Natural killer cell (primary cell): ENCODE results near the gene ALOXE3. TPM values are rescaled to one million over a fixed set of nuclear protein-coding genes. Genes with fewer than 3 reads are reported as not detected.

ENCODE experiments used
- ATAC-seq, 3 donors: fragments of 150-1000 bp in 2 of 3; fragments of 200-7000 bp in 1 of 3; cut with Tn5 transposase; 1 replicate in 1 of 3; 2 replicates in 2 of 3; pipeline ENCODE4 v1.10.0; 2021; ENCODE audit warnings: mild to moderate bottlenecking in 2 of 3, moderate library complexity in 2 of 3
- DNase-seq, 2 donors: peaks; one replicate each; pipeline versions ENCODE4 v3.0.0 to v3.0.0-alpha.2; 2013 to 2021; ENCODE audit warnings: mixed read lengths in 1 of 2
- H3K27ac ChIP-seq: one replicate; pipeline ENCODE4 v1.5.1; 2013; ENCODE audit warnings: mild to moderate bottlenecking, low read length
- H3K27me3 ChIP-seq: one replicate; pipeline ENCODE4 v1.6.1; 2013; ENCODE audit warnings: low read length; ENCODE audit not compliant: control insufficient read depth, insufficient read depth
- H3K36me3 ChIP-seq: one replicate; pipeline ENCODE4 v1.6.1; 2013; ENCODE audit warnings: low read length; ENCODE audit not compliant: control insufficient read depth, insufficient read depth
- H3K4me1 ChIP-seq: one replicate; pipeline ENCODE4 v1.6.1; 2013; ENCODE audit warnings: low read length; ENCODE audit not compliant: control insufficient read depth, insufficient read depth
- H3K4me3 ChIP-seq: one replicate; pipeline ENCODE4 v1.5.1; 2013; ENCODE audit warnings: low read length
- H3K9me3 ChIP-seq: one replicate; pipeline ENCODE4 v1.6.1; 2013; ENCODE audit warnings: low read length; ENCODE audit not compliant: control insufficient read depth, insufficient read depth
- H3K27ac Mint-ChIP-seq, 2 donors: one replicate each; pipeline ENCODE4 v1.8.0; 2022; ENCODE audit warnings: mild to moderate bottlenecking in 2 of 2, mixed read lengths in 2 of 2, moderate library complexity in 1 of 2
- H3K27me3 Mint-ChIP-seq, 2 donors: one replicate each; pipeline ENCODE4 v1.8.0; 2022; ENCODE audit warnings: low read depth in 2 of 2, mixed read lengths in 2 of 2
- H3K36me3 Mint-ChIP-seq: one replicate; pipeline ENCODE4 v1.8.0; 2022; ENCODE audit warnings: mixed read lengths
- H3K4me1 Mint-ChIP-seq, 2 donors: one replicate each; pipeline ENCODE4 v1.8.0; 2022; ENCODE audit warnings: mixed read lengths in 2 of 2
- H3K4me3 Mint-ChIP-seq: one replicate; pipeline ENCODE4 v1.8.0; 2022; ENCODE audit warnings: mild to moderate bottlenecking, moderate library complexity, mixed read lengths
- H3K9me3 Mint-ChIP-seq, 2 donors: one replicate each; pipeline ENCODE4 v1.8.0; 2022; ENCODE audit warnings: mixed read lengths in 2 of 2
- WGBS: methylation state at CpG from one replicate; pipeline ENCODE4 v1.1.7; 2013; ENCODE audit warnings: missing lambda C conversion rate; ENCODE audit not compliant: insufficient coverage; 5-methylcytosine and 5-hydroxymethylcytosine counted together
- intact Hi-C: fragments of 100-400 bp; cut with micrococcal nuclease; formaldehyde crosslinking; loops from one replicate; pipeline ENCODE4 v1.14.2; 2022
- total RNA-seq, 4 donors: library from RNA; stranded (reverse); fragments of 120-200 nt in 1 of 4; gene quantifications; one replicate each; pipeline versions ENCODE4 v1.2.3 to v1.2.4, GENCODE V29; 2013 to 2022
- TF ChIP-seq, protein P1 (sequence below): fragments of 200-600 bp; IDR thresholded peaks from one replicate; pipeline ENCODE4 v1.8.0; 2022; ENCODE audit warnings: antibody characterized with exemption

Gene ALOXE3
- total RNA-seq, 3 donors from 2014 or later (not counting 1 experiment from before 2014, with no cell fraction given) = not detected

DNA sequence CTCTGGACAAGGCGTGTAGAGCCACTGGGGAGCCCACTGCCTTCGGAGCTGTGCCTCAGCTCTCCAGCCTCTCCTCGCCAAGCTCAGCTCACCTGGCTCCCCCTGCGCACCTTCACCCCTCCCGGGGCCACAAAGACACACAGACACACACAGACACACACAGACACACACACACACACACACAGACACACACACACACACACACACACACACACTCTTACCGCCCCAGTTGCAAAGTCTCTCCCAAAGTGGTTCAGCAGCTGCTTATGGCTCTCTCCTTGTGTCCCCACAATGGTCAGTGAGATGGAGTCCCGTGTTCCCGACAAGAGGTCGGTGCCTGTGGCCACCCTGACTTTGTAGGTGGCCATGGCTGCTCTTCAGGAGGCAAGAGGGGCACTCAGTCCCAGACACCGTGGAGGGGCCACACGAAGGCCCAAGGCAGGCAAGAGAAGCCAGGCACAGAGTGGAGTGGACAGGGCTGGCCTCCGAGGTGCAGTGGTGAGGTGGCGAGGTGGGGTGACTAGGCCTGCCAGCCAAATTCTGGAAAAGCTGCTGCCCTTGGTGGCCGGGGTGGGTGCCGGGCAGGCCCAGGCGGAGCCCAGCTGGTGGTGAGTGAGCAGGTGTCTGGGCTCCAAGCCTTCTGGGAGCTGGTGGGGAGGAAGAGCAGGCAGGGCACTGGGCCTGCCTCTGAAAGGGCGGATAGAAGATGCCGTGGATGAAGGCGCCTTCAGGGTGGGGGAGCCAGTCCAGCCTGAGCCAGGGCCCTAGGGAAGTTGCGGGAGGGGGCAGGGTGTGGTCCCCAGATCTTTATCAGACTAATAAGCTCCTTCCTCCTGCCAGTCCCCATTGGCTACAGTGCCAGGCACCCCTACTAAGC lies 31.0 kb downstream of the ALOXE3 start, which contains the start of gene ALOX12B:
Gene ALOX12B (minus strand): TSS at position 642 of the 877 bp plus-strand sequence. CDS start 274 bp downstream, at position 368.
- no peaks in the 10 kb centered on the region for H3K36me3 ChIP-seq
- TF ChIP-seq, protein P1, sequence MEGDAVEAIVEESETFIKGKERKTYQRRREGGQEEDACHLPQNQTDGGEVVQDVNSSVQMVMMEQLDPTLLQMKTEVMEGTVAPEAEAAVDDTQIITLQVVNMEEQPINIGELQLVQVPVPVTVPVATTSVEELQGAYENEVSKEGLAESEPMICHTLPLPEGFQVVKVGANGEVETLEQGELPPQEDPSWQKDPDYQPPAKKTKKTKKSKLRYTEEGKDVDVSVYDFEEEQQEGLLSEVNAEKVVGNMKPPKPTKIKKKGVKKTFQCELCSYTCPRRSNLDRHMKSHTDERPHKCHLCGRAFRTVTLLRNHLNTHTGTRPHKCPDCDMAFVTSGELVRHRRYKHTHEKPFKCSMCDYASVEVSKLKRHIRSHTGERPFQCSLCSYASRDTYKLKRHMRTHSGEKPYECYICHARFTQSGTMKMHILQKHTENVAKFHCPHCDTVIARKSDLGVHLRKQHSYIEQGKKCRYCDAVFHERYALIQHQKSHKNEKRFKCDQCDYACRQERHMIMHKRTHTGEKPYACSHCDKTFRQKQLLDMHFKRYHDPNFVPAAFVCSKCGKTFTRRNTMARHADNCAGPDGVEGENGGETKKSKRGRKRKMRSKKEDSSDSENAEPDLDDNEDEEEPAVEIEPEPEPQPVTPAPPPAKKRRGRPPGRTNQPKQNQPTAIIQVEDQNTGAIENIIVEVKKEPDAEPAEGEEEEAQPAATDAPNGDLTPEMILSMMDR = no peak
- H3K4me3 ChIP-seq = no peak within 1 kb of the TSS
- no peaks in the 10 kb centered on the region for H3K27me3 ChIP-seq
- 88% methylated on average over 20 of the region's 20 CpGs for WGBS
- H3K27ac ChIP-seq = no peak within 1 kb of the TSS
- Mint-ChIP-seq H3K27ac (no peak within 1 kb of the TSS), H3K4me1 (no peaks in the 10 kb centered on the region), H3K9me3 (no peaks in the 10 kb centered on the region), H3K27me3 (peaks cover 23 to 29% of the 10 kb centered on the region in 2 donors), H3K4me3 (no peak within 1 kb of the TSS), H3K36me3 (no peaks in the 10 kb centered on the region)
- no peak for DNase-seq
- ATAC-seq = no peak
- no peaks in the 10 kb centered on the region for H3K9me3 ChIP-seq
- intact Hi-C loops = no loop called here
- H3K4me1 ChIP-seq = peaks cover 3% of the 10 kb centered on the region

GRCh38 chr17:8084250-8084649 lies 34.1 kb downstream of the ALOXE3 start:
- no peaks in the 10 kb centered on the region for H3K9me3 ChIP-seq
- intact Hi-C loops = loop anchor here (5.0 kb wide), 1 partner anchor 33 kb away; the partner anchor contains the start of gene ALOXE3
- Mint-ChIP-seq H3K27me3 (peaks cover 7 to 13% of the 10 kb centered on the region in 2 donors), H3K27ac (no peak overlapping the region), H3K9me3 (no peaks in the 10 kb centered on the region), H3K4me1 (peaks cover 0 to 10% of the 10 kb centered on the region in 2 donors), H3K4me3 (no peak overlapping the region), H3K36me3 (no peaks in the 10 kb centered on the region)
- no peak for DNase-seq
- H3K4me3 ChIP-seq = no peak overlapping the region
- TF ChIP-seq, protein P1 = no peak
- no peaks in the 10 kb centered on the region for H3K27me3 ChIP-seq
- 92% methylated on average over 6 of the region's 6 CpGs for WGBS
- peaks cover 11% of the 10 kb centered on the region for H3K4me1 ChIP-seq
- H3K27ac ChIP-seq = no peak overlapping the region
- no peaks in the 10 kb centered on the region for H3K36me3 ChIP-seq
- no peak for ATAC-seq

GRCh38 chr17:8082292-8082691 lies 36.0 kb downstream of the ALOXE3 start:
- no peaks in the 10 kb centered on the region for H3K36me3 Mint-ChIP-seq

More at GRCh38 chr17:8082292-8082691, 36.0 kb downstream of the ALOXE3 start:
- H3K4me1 Mint-ChIP-seq = peaks cover 0 to 14% of the 10 kb centered on the region in 2 donors
- no peak overlapping the region for H3K27ac Mint-ChIP-seq
- WGBS = 96% methylated on average over 10 of the region's 10 CpGs
- no peaks in the 10 kb centered on the region for H3K9me3 ChIP-seq
- H3K4me3 ChIP-seq = no peak overlapping the region
- TF ChIP-seq, protein P1 = no peak
- H3K4me3 Mint-ChIP-seq = no peak overlapping the region
- peaks cover 19% of the 10 kb centered on the region for H3K4me1 ChIP-seq
- H3K27me3 ChIP-seq = no peaks in the 10 kb centered on the region
- ATAC-seq = no peak
- no peaks in the 10 kb centered on the region for H3K36me3 ChIP-seq
- H3K9me3 Mint-ChIP-seq = no peaks in the 10 kb centered on the region
- H3K27ac ChIP-seq = no peak overlapping the region
- H3K27me3 Mint-ChIP-seq = peaks cover 0 to 3% of the 10 kb centered on the region in 2 donors
- DNase-seq = no peak
- intact Hi-C loops = loop anchor here (5.0 kb wide), 1 partner anchor 35 kb away; the partner anchor contains the start of gene ALOXE3
